Mesenchymal stem cell (in vitro differentiated cells and primary cell): ENCODE data around the gene GIN1.
"Not testable (repeated sequence)": the region's sequence is repeated elsewhere in the genome, so short reads cannot be mapped to it uniquely, and the experiment has no call there.

Experiments used
- DNase-seq: peaks from one replicate; pipeline ENCODE4 v3.0.0-alpha.2; 2013
- H2AFZ ChIP-seq: one replicate; pipeline ENCODE4 v1.6.1; 2013; ENCODE audit warnings: low read depth, mild to moderate bottlenecking, control low read depth, inconsistent platforms, low read length, moderate library complexity
- H2AK5ac ChIP-seq: 2 replicates; pipeline ENCODE4 v1.6.1; 2013; ENCODE audit warnings: low read length, moderate library complexity, mild to moderate bottlenecking, inconsistent platforms; ENCODE audit not compliant: severe bottlenecking
- H2BK120ac ChIP-seq: one replicate; pipeline ENCODE4 v1.6.1; 2013; ENCODE audit warnings: low read depth, mild to moderate bottlenecking, inconsistent platforms, low read length, moderate library complexity
- H2BK12ac ChIP-seq, 2 experiments: one replicate each; pipeline ENCODE4 v1.6.1; 2013; ENCODE audit warnings: inconsistent platforms in 2 of 2, low read length in 2 of 2, mild to moderate bottlenecking in 2 of 2, moderate library complexity in 2 of 2, control low read depth in 1 of 2
- H2BK15ac ChIP-seq: one replicate; pipeline ENCODE4 v1.6.1; 2013; ENCODE audit warnings: mild to moderate bottlenecking, low read depth, inconsistent platforms; ENCODE audit not compliant: poor library complexity, severe bottlenecking
- H2BK5ac ChIP-seq: 2 replicates; pipeline ENCODE4 v1.6.1; 2013; ENCODE audit warnings: low read depth, mild to moderate bottlenecking, low read length, control low read depth, inconsistent platforms; ENCODE audit not compliant: poor library complexity, severe bottlenecking
- H3K14ac ChIP-seq, 2 experiments: one replicate each; pipeline ENCODE4 v1.6.1; 2013; ENCODE audit warnings: inconsistent platforms in 2 of 2, low read length in 2 of 2, control low read depth in 1 of 2, mild to moderate bottlenecking in 1 of 2, moderate library complexity in 1 of 2
- H3K18ac ChIP-seq, 2 experiments: one replicate each; pipeline ENCODE4 v1.6.1; 2013; ENCODE audit warnings: inconsistent platforms in 2 of 2, low read length in 2 of 2, control low read depth in 1 of 2, low read depth in 1 of 2, mild to moderate bottlenecking in 1 of 2
- H3K23ac ChIP-seq, 2 experiments: one replicate each; pipeline ENCODE4 v1.6.1; 2013; ENCODE audit warnings: inconsistent platforms in 2 of 2, low read length in 2 of 2, mild to moderate bottlenecking in 2 of 2, moderate library complexity in 2 of 2, control low read depth in 1 of 2
- H3K27ac ChIP-seq: 2 replicates; pipeline ENCODE4 v1.5.1; 2013; ENCODE audit warnings: mild to moderate bottlenecking, moderate library complexity, low read length, control low read depth, inconsistent platforms; ENCODE audit not compliant: poor library complexity, severe bottlenecking
- H3K27me3 ChIP-seq, 2 experiments: 2 replicates each; pipeline versions ENCODE4 v1.6.1 to v1.7.0; 2013; ENCODE audit warnings: low read length in 2 of 2, mild to moderate bottlenecking in 2 of 2, moderate library complexity in 2 of 2, control low read depth in 1 of 2, inconsistent platforms in 1 of 2; ENCODE audit not compliant: control insufficient read depth in 1 of 2, insufficient read depth in 1 of 2
- H3K36me3 ChIP-seq, 2 experiments: 2 replicates each; pipeline versions ENCODE4 v1.6.1 to v1.7.0; 2013; ENCODE audit warnings: low read length in 2 of 2, control low read depth in 1 of 2, inconsistent platforms in 1 of 2, low read depth in 1 of 2, mild to moderate bottlenecking in 1 of 2; ENCODE audit not compliant: insufficient read depth in 2 of 2, control insufficient read depth in 1 of 2
- H3K4ac ChIP-seq, 2 experiments: one replicate each; pipeline ENCODE4 v1.6.1; 2013; ENCODE audit warnings: inconsistent platforms in 2 of 2, low read length in 2 of 2, mild to moderate bottlenecking in 2 of 2, moderate library complexity in 2 of 2, control low read depth in 1 of 2, low read depth in 1 of 2
- H3K4me1 ChIP-seq: 2 replicates; pipeline ENCODE4 v1.6.1; 2013; ENCODE audit warnings: low read depth, low read length, control low read depth; ENCODE audit not compliant: control insufficient read depth, insufficient read depth
- H3K4me2 ChIP-seq: 2 replicates; pipeline ENCODE4 v1.6.1; 2013; ENCODE audit warnings: low read length, mild to moderate bottlenecking, inconsistent platforms; ENCODE audit not compliant: poor library complexity, severe bottlenecking
- H3K4me3 ChIP-seq, 2 experiments: 2 replicates each; pipeline versions ENCODE4 v1.5.1 to v1.7.0; 2013; ENCODE audit warnings: low read length in 2 of 2, mild to moderate bottlenecking in 2 of 2, control low read depth in 1 of 2, low read depth in 1 of 2; ENCODE audit not compliant: insufficient read depth in 1 of 2
- H3K79me1 ChIP-seq: replicated peaks from 2 replicates; pipeline ENCODE4 v1.6.1; 2013; ENCODE audit warnings: mild to moderate bottlenecking, control low read depth, low read length, inconsistent platforms; ENCODE audit not compliant: poor library complexity, severe bottlenecking
- H3K9ac ChIP-seq: 2 replicates; pipeline ENCODE4 v1.7.0; 2013; ENCODE audit warnings: mild to moderate bottlenecking, low read length, moderate library complexity
- H3K9me3 ChIP-seq: 2 replicates; pipeline ENCODE4 v1.7.0; 2013; ENCODE audit warnings: mild to moderate bottlenecking, low read length; ENCODE audit not compliant: control insufficient read depth
- H4K8ac ChIP-seq: one replicate; pipeline ENCODE4 v1.6.1; 2013; ENCODE audit warnings: inconsistent platforms, mild to moderate bottlenecking, low read length, moderate library complexity
- H4K91ac ChIP-seq: one replicate; pipeline ENCODE4 v1.6.1; 2013; ENCODE audit warnings: mild to moderate bottlenecking, low read length, inconsistent platforms
- WGBS: methylation state at CpG from one replicate; pipeline ENCODE4 v1.1.7; 2013; ENCODE audit warnings: mixed read lengths; 5-methylcytosine and 5-hydroxymethylcytosine counted together

The GIN1 gene

GRCh38 chr5:103046706-103047105, 73.2 kb downstream of the GIN1 start:
- not testable (repeated sequence) for H2BK12ac ChIP-seq, H3K27ac ChIP-seq, H4K91ac ChIP-seq, H3K9me3 ChIP-seq, H3K18ac ChIP-seq, H3K4me2 ChIP-seq, DNase-seq, H3K4me1 ChIP-seq, H2AFZ ChIP-seq, H3K36me3 ChIP-seq, H2BK120ac ChIP-seq, H3K9ac ChIP-seq, H3K4ac ChIP-seq, H4K8ac ChIP-seq, H2BK5ac ChIP-seq, H3K79me1 ChIP-seq, H3K4me3 ChIP-seq, H2AK5ac ChIP-seq, H3K14ac ChIP-seq, H3K27me3 ChIP-seq, H3K23ac ChIP-seq, H2BK15ac ChIP-seq
- 95% methylated on average over 22 of the region's 22 CpGs for WGBS

- no peaks in the 10 kb centered on the region for H3K36me3 ChIP-seq
- no peak overlapping the region for H3K4me3 ChIP-seq
- H3K27ac ChIP-seq = no peak overlapping the region
- peak overlapping the region; percentile 23 for H3K9ac ChIP-seq
- H2BK12ac ChIP-seq = no peak overlapping the region
- no peaks in the 10 kb centered on the region for H3K4me1 ChIP-seq
- no peak overlapping the region for H3K14ac ChIP-seq
- H3K4ac ChIP-seq = no peak overlapping the region
- no peaks in the 10 kb centered on the region for H3K79me1 ChIP-seq
- H3K4me2 ChIP-seq = no peak overlapping the region
- H4K8ac ChIP-seq = no peak overlapping the region
- no peak overlapping the region for H2AFZ ChIP-seq
- peak; percentile 51 for DNase-seq
- WGBS = 100% methylated on average over 1 of the region's 4 CpGs
- no peak overlapping the region for H3K23ac ChIP-seq
- H2BK15ac ChIP-seq = no peak overlapping the region
- H3K18ac ChIP-seq = no peak overlapping the region
- no peaks in the 10 kb centered on the region for H3K9me3 ChIP-seq
- H3K27me3 ChIP-seq = no peaks in the 10 kb centered on the region
- no peak overlapping the region for H2BK5ac ChIP-seq
- no peak overlapping the region for H2AK5ac ChIP-seq
- H4K91ac ChIP-seq = no peak overlapping the region
- H2BK120ac ChIP-seq = no peak overlapping the region
Measured at GRCh38 chr5:103041071-103041676, 78.8 kb downstream of the GIN1 start.

- Histone ChIP-seq H4K91ac (no peak overlapping the region), H3K18ac (no peak overlapping the region), H2BK120ac (no peak overlapping the region), H4K8ac (no peak overlapping the region), H3K9me3 (no peaks in the 10 kb centered on the region), H3K27ac (no peak overlapping the region), H3K4me1 (no peaks in the 10 kb centered on the region), H3K4me3 (no peak overlapping the region), H3K36me3 (peaks cover 8% of the 10 kb centered on the region in 2 experiments), H2BK15ac (no peak overlapping the region), H3K79me1 (no peaks in the 10 kb centered on the region), H3K23ac (no peak overlapping the region), H3K4ac (no peak overlapping the region), H2BK5ac (no peak overlapping the region), H3K4me2 (no peak overlapping the region), H2AFZ (no peak overlapping the region), H2AK5ac (no peak overlapping the region), H3K14ac (no peak overlapping the region), H3K9ac (no peak overlapping the region), H2BK12ac (no peak overlapping the region), H3K27me3 (no peaks in the 10 kb centered on the region)
- DNase-seq = no peak
- 96% methylated on average over 4 of the region's 4 CpGs for WGBS
Measured at GRCh38 chr5:103037673-103038455, 82.1 kb downstream of the GIN1 start.

- no peaks in the 10 kb centered on the region for H3K27me3 ChIP-seq
- no peak overlapping the region for H4K91ac ChIP-seq
- H3K4me1 ChIP-seq = no peaks in the 10 kb centered on the region
- no peak overlapping the region for H3K23ac ChIP-seq
- no peak overlapping the region for H3K4me3 ChIP-seq
- H2BK120ac ChIP-seq = no peak overlapping the region
- H2AFZ ChIP-seq = no peak overlapping the region
- no peak overlapping the region for H2BK12ac ChIP-seq
- H3K27ac ChIP-seq = no peak overlapping the region
- no peaks in the 10 kb centered on the region for H3K79me1 ChIP-seq
- H2AK5ac ChIP-seq = no peak overlapping the region
- no peak for DNase-seq
- H3K4me2 ChIP-seq = no peak overlapping the region
- H2BK5ac ChIP-seq = no peak overlapping the region
- no peak overlapping the region for H3K14ac ChIP-seq
- H3K9me3 ChIP-seq = no peaks in the 10 kb centered on the region
- no peak overlapping the region for H4K8ac ChIP-seq
- H3K18ac ChIP-seq = no peak overlapping the region
- WGBS = 87% methylated on average over 1 of the region's 2 CpGs
- no peak overlapping the region for H2BK15ac ChIP-seq
- peaks cover 15 to 19% of the 10 kb centered on the region in 2 experiments for H3K36me3 ChIP-seq
- H3K4ac ChIP-seq = no peak overlapping the region
- H3K9ac ChIP-seq = no peak overlapping the region
Measured at GRCh38 chr5:103036601-103037000, 83.3 kb downstream of the GIN1 start.
